PC-9 (cell line): ENCODE results near the gene CFAP210. TPM values are rescaled to one million over a fixed set of nuclear protein-coding genes. Genes with fewer than 3 reads are reported as not detected.

ENCODE experiments used
- BruUV-seq: library from RNA; stranded (reverse); fragments of 400-500 nt; replicated peaks from 2 replicates; lab custom pipeline; 2021; lab: Mats Ljungman, UMichigan
- CTCF ChIA-PET: fragments of 300-600 bp; sonication (Branson Sonifier 250); formaldehyde crosslinking; loops from one replicate; lab custom pipeline; 2022; ENCODE audit warnings: antibody characterized with exemption; lab: Charles Lee
- POLR2A ChIA-PET: fragments of 300-600 bp; sonication (Branson Sonifier 250); formaldehyde crosslinking; loops from one replicate; lab custom pipeline; 2022; ENCODE audit warnings: antibody characterized with exemption; ENCODE audit not compliant: unreplicated experiment; lab: Charles Lee
- DNase-seq, 2 experiments: peaks; one replicate each; pipeline versions ENCODE4 v3.0.0 to v3.0.0-alpha.2; 2015 to 2022; ENCODE audit warnings: mixed read lengths in 1 of 2
- H2AFZ ChIP-seq: fragments of 200-600 bp; sonication (generic); 2 replicates; pipeline ENCODE4 v1.8.1; 2017; ENCODE audit warnings: antibody characterized with exemption
- H3F3A ChIP-seq: fragments of 200-600 bp; sonication (generic); 2 replicates; pipeline ENCODE4 v1.8.1; 2017; ENCODE audit warnings: antibody characterized with exemption, mild to moderate bottlenecking, low read depth; ENCODE audit not compliant: insufficient read depth
- H3K27ac ChIP-seq: fragments of 200-600 bp; sonication (generic); 2 replicates; pipeline ENCODE4 v1.6.1; 2016; ENCODE audit warnings: mixed run types
- H3K27me3 ChIP-seq: fragments of 200-600 bp; sonication (generic); 2 replicates; pipeline ENCODE4 v1.6.1; 2016; ENCODE audit warnings: low read depth, mixed run types; ENCODE audit not compliant: insufficient read depth
- H3K36me3 ChIP-seq: fragments of 200-600 bp; sonication (generic); 2 replicates; pipeline ENCODE4 v1.6.1; 2016; ENCODE audit warnings: low read depth, mixed run types
- H3K4me1 ChIP-seq: fragments of 200-600 bp; sonication (generic); replicated peaks from 2 replicates; pipeline ENCODE4 v1.6.1; 2016; ENCODE audit warnings: mixed run types; ENCODE audit not compliant: insufficient read depth
- H3K4me2 ChIP-seq: fragments of 200-600 bp; sonication (generic); 2 replicates; pipeline ENCODE4 v1.6.1; 2017; ENCODE audit warnings: mixed run types
- H3K4me3 ChIP-seq: fragments of 200-600 bp; sonication (generic); 2 replicates; pipeline ENCODE4 v1.6.1; 2016; ENCODE audit warnings: mixed run types
- H3K79me2 ChIP-seq: fragments of 200-600 bp; sonication (generic); 2 replicates; pipeline ENCODE4 v1.6.1; 2017; ENCODE audit warnings: low read depth, mixed run types
- H3K9me2 ChIP-seq: fragments of 200-600 bp; sonication (generic); 2 replicates; pipeline ENCODE4 v1.8.1; 2017; ENCODE audit warnings: mild to moderate bottlenecking; ENCODE audit not compliant: insufficient read depth
- H3K9me3 ChIP-seq: fragments of 200-600 bp; sonication (generic); 2 replicates; pipeline ENCODE4 v1.8.1; 2016; ENCODE audit warnings: low read depth; ENCODE audit not compliant: insufficient read depth
- H4K20me1 ChIP-seq: fragments of 200-600 bp; sonication (generic); 2 replicates; pipeline ENCODE4 v1.8.1; 2017; ENCODE audit not compliant: insufficient read depth
- CTCF ChIP-seq: fragments of 200-600 bp; sonication (generic); conservative IDR thresholded peaks from 2 replicates; pipeline ENCODE4 v1.6.1; 2017; ENCODE audit warnings: mixed run types, antibody characterized with exemption, mild to moderate bottlenecking, moderate library complexity
- EZH2 ChIP-seq: fragments of 200-600 bp; sonication (generic); IDR thresholded peaks from 2 replicates; pipeline ENCODE4 v1.8.0; 2017; ENCODE audit warnings: antibody characterized with exemption, low read depth
- intact Hi-C: fragments of 100-400 bp; cut with micrococcal nuclease; formaldehyde crosslinking; loops from one replicate; pipeline ENCODE4 v1.10.0; 2022; ENCODE audit not compliant: unreplicated experiment
- total RNA-seq: library from RNA; stranded (reverse); gene quantifications from 2 replicates; pipeline ENCODE4 v1.2.3, GENCODE V29; 2021

CFAP210 gene
- total RNA-seq, 1 experiment from 2014 or later = 0.96 TPM

- H3K9me2 ChIP-seq = no peaks in the 10 kb centered on the region
- DNase-seq = no peak
- no peaks in the 10 kb centered on the region for H3K9me3 ChIP-seq
- ChIA-PET CTCF (no interaction called here), POLR2A (no interaction called here)
- H3K27me3 ChIP-seq = no peaks in the 10 kb centered on the region
- TF ChIP-seq CTCF (no peak), EZH2 (no peak)
- H3K79me2 ChIP-seq = no peaks in the 10 kb centered on the region
- H3F3A ChIP-seq = no peaks in the 10 kb centered on the region
- H2AFZ ChIP-seq = no peak overlapping the region
- H3K4me2 ChIP-seq = no peak overlapping the region
- H4K20me1 ChIP-seq = no peaks in the 10 kb centered on the region
- no peaks in the 10 kb centered on the region for H3K4me1 ChIP-seq
- no peaks in the 10 kb centered on the region for H3K36me3 ChIP-seq
- intact Hi-C loops = no loop called here
- no TSS peak for BruUV-seq
- no peak overlapping the region for H3K27ac ChIP-seq
- H3K4me3 ChIP-seq = no peak overlapping the region
These were observed 10.1 kb downstream of the CFAP210 start for GRCh38 chr2:169684135-169684565.

- CTCF ChIA-PET = no interaction called here
- H2AFZ ChIP-seq = no peak overlapping the region
These were observed 10.6 kb downstream of the CFAP210 start for GRCh38 chr2:169683425-169684134.

GRCh38 chr2:169683054-169683424 lies 11.2 kb downstream of the CFAP210 start:
- CTCF ChIA-PET = no interaction called here
- BruUV-seq = no TSS peak
- H3K79me2 ChIP-seq = no peaks in the 10 kb centered on the region
- TF ChIP-seq CTCF (no peak), EZH2 (no peak)
- no peaks in the 10 kb centered on the region for H3K9me2 ChIP-seq
- no peaks in the 10 kb centered on the region for H3F3A ChIP-seq
- H3K36me3 ChIP-seq = no peaks in the 10 kb centered on the region
- no peaks in the 10 kb centered on the region for H3K9me3 ChIP-seq
- no peak overlapping the region for H3K4me2 ChIP-seq
- H4K20me1 ChIP-seq = no peaks in the 10 kb centered on the region
- H3K4me1 ChIP-seq = no peaks in the 10 kb centered on the region
- H3K4me3 ChIP-seq = no peak overlapping the region
- no peak overlapping the region for H2AFZ ChIP-seq
- no peak overlapping the region for H3K27ac ChIP-seq
- no peaks in the 10 kb centered on the region for H3K27me3 ChIP-seq
- intact Hi-C loops = no loop called here
- POLR2A ChIA-PET = no interaction called here
- no peak for DNase-seq

More at GRCh38 chr2:169683425-169684134, 10.6 kb downstream of the CFAP210 start:
- Histone ChIP-seq H3K4me1 (no peaks in the 10 kb centered on the region), H3K4me3 (no peak overlapping the region), H4K20me1 (no peaks in the 10 kb centered on the region), H3K9me2 (no peaks in the 10 kb centered on the region), H3K36me3 (no peaks in the 10 kb centered on the region), H3K79me2 (no peaks in the 10 kb centered on the region), H3K27me3 (no peaks in the 10 kb centered on the region), H3K9me3 (no peaks in the 10 kb centered on the region), H3K4me2 (no peak overlapping the region), H3F3A (no peaks in the 10 kb centered on the region), H3K27ac (no peak overlapping the region)
- BruUV-seq = no TSS peak
- no peak for DNase-seq
- TF ChIP-seq CTCF = no peak
- TF ChIP-seq EZH2 = no peak
- intact Hi-C loops = no loop called here
- POLR2A ChIA-PET = no interaction called here
